HG03439 (cell line): ENCODE measurements around the gene FOXL2NB.

Experiments
- ATAC-seq: cut with Tn5 transposase; IDR thresholded peaks from one replicate; pipeline ENCODE4 v1.9.1; 2021; ENCODE audit warnings: mild to moderate bottlenecking, moderate library complexity; ENCODE audit not compliant: unreplicated experiment

The FOXL2NB gene

DNA sequence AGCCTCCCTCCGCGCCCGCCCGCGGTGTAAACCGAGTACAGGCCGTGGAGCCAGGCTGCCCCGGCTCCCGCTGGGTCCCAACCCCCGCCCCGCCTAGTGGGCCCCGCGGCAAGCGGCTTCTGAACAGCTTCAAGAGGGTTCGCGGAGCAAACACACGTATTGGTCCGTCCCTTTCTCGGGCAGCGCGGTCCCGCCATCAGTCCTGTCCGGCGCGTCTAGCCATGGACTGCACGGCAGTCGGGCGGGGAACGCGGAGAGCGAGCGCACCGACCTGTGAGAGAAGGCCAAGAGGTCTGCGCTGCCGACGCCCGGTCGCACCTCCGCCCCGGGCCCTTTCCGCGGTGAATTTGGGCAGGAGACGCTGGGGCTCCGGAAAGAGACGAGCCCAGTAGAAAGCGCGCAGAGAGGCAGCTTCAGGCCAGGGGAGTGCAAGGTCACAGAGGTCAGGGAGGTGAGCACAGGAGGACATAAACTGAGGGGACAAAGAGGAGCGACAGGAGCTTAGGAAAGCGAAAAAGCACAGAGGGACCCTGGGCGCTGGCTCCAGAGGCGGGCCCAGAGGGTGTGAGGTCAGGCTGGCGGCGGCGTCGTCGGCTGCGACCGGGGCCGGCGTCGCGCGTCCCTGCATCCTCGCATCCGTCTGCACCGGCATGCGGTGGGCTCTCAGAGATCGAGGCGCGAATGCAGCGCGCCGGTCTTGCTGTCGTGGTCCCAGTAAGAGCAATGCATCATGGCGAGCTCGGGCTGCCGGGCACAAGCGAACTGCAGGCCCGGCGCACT lies 1.9 kb upstream of the FOXL2NB start:
- no peak for ATAC-seq

- no peak for ATAC-seq
Measured at GRCh38 chr3:138945709-138946662, 1.0 kb upstream of the FOXL2NB start.

- ATAC-seq = no peak
Measured at GRCh38 chr3:138947495-138948121, 591 bp downstream of the FOXL2NB start.

GRCh38 chr3:138948371-138949001 lies 1.5 kb downstream of the FOXL2NB start:
- ATAC-seq = no peak

GRCh38 chr3:138949002-138949418 lies 2.0 kb downstream of the FOXL2NB start:
- ATAC-seq = no peak

- no peak for ATAC-seq
Measured at GRCh38 chr3:138949445-138950005, 2.5 kb downstream of the FOXL2NB start.

GRCh38 chr3:138950006-138950644 lies 3.1 kb downstream of the FOXL2NB start:
- no peak for ATAC-seq

DNA sequence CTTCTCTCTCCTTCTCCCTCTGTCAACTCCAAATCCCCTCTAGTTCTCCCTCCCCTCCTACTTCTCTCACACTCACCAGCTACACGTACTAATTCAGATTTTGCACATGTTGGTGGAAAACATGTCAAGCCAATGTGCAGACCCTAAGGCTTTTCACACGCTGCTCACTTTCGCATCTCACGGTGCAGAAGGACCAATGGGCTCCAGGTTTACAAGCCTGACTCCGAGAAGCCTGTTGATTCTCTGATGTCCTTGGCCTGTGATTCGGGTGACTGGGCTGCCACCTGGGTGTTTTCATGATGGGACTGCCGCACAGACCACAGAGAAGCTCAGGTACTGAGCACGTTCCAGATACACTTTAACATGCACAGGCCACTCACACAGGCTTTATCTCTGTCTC lies 3.7 kb downstream of the FOXL2NB start:
- ATAC-seq = no peak

DNA sequence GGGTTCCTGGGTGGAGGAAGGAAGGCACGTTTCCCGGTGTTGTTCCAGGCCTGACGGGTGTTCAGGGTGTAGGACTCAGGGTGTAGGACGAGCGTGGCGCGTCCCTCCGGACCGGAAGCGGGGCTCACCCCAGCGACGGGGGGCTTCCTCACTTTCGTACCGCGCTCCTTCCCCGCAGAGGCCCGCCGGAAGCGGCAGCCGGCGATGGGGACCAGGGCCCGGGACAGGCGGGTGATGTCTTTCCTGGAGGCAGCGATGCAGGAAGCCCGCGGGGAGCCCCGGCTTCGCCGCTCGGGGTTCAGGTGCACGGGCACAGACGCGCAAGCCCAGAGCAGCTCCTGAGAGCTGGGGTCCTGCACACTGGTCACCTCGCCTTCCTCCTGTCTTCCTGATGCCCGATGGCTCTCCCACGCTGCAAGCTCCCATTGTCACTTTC lies 13.4 kb downstream of the FOXL2NB start:
- no peak for ATAC-seq

GRCh38 chr3:138962854-138963560 lies 16.0 kb downstream of the FOXL2NB start:
- ATAC-seq = no peak

GRCh38 chr3:138964264-138964663 lies 17.2 kb downstream of the FOXL2NB start:
- no peak for ATAC-seq

DNA sequence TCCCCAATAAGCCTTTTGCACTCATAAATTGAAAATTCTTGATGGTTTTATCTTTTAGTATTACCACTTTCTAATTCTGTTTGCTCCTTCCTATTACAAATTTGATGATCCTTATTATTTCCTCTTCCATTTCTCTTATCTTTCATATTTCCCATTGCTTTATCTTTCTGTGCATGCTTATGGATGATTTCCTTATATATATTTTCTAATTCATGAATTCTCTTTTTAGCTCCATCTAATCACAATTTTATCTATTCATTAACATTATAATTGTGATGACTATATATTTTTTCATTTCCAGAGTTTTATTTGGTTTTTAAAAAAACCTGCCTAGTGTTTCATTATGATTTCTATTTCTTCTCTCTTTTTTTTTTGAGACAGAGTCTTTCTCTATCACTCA lies 17.9 kb downstream of the FOXL2NB start:
- ATAC-seq = no peak

- ATAC-seq = no peak
Measured at GRCh38 chr3:138971766-138972320, 24.8 kb downstream of the FOXL2NB start.

- no peak for ATAC-seq
Measured at GRCh38 chr3:138972941-138973340, 25.9 kb downstream of the FOXL2NB start.

DNA sequence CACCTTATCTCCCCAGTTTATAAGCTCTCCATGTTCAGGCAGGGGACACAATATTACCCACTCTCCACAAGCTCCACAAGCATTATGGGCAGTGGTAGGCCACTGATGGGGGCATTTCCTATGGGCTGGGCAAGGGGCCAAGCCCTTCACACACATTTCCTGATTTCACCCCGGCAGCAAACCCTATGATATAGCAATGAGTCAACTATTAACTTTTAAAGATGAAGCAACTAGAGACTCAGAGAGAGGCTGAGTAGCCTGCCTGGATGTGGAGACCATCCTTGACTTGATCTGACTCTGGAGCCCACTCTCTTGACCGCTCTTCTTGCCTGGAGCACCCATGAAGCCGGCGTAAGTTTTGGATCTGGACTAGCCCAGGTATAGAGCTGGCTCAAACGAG lies 27.4 kb downstream of the FOXL2NB start:
- ATAC-seq = no peak

- ATAC-seq = no peak
Measured at GRCh38 chr3:138975351-138975750, 28.3 kb downstream of the FOXL2NB start.

DNA sequence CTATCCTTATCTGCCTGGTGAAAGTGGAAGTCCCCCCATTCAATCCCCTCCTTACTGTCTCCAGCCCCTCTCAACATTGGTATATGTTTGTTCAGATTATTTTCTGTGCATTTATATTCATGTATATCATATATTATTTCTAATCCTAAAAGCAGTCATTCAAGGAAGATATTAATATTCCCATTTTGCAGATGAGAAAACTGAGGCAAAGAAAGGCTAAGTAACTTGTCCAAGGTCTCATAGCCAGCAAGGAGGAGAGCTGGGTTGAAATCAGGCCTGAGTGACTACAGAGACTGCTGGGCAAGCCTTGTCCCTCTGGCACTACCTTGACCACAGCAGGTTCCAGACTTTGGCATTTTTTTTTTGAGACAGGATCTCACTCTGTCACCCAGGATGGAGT lies 29.0 kb downstream of the FOXL2NB start:
- ATAC-seq = no peak

DNA sequence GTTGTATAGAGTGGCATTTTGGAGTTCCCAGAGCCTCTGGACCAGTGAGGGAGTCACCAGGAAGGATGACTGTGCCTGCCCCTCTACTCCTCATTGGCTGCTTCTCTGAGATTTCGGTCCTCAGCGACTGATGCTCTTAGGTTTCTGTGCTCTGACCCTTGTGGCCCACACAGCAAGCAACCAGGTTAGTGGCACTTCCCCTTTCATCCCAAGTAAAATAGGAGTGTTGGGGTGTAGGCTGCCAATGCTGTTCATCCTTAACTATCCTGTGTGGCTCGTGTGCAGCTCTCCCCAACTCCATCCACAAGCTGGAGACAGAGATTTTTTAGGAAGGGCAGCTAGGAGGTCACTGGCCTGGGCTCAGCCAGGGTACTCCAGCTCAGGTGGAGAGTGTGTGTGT lies 37.8 kb downstream of the FOXL2NB start:
- ATAC-seq = no peak

DNA sequence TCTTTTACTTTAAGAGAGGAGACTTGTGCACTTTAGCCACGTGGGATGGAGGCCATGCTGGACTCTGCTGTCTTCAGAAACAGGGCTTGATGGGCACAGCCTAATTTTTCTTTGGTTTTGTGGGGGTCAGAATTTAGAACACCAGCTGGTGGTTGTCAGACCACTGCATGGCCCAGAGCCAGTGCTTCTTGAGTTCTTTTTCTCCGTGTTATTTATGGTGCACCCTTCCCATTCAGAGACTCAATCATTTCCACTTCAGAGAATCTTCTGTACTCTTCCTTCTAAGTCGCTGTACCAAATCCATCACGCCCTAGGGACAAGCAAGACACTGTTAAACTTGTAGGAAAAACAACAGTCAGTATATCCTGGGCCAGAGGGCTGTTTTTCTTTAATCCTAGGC lies 38.9 kb downstream of the FOXL2NB start:
- ATAC-seq = no peak
